Thyroid gland (tissue), 4 donors: ENCODE results near the gene HYAL3. TPM values are rescaled to one million over a fixed set of nuclear protein-coding genes. Genes with fewer than 3 reads are reported as not detected.

Source experiments
- DNase-seq, 2 donors: peaks; one replicate each; pipeline ENCODE4 v3.0.0-alpha.2; 2019
- H3K27ac ChIP-seq, 3 donors: fragments of 200-600 bp; sonication (generic); 1 replicate in 2 of 3; 2 replicates in 1 of 3; pipeline ENCODE4 v1.5.1; 2016 to 2019; ENCODE audit warnings: mild to moderate bottlenecking in 1 of 3, moderate library complexity in 1 of 3
- H3K27me3 ChIP-seq: fragments of 200-600 bp; sonication (generic); one replicate; pipeline ENCODE4 v1.5.1; 2019
- H3K36me3 ChIP-seq, 2 donors: fragments of 200-600 bp; sonication (generic); one replicate each; pipeline ENCODE4 v1.5.1; 2016 to 2019
- H3K4me1 ChIP-seq, 2 donors: fragments of 200-600 bp; sonication (generic); one replicate each; pipeline ENCODE4 v1.5.1; 2017 to 2019
- H3K4me3 ChIP-seq, 3 donors: fragments of 200-600 bp; sonication (generic); replicated peaks in 1 of 3; 1 replicate in 2 of 3; 2 replicates in 1 of 3; pipeline ENCODE4 v1.5.1; 2016; ENCODE audit warnings: mild to moderate bottlenecking in 1 of 3
- H3K9me3 ChIP-seq: fragments of 200-600 bp; sonication (generic); one replicate; pipeline ENCODE4 v1.5.1; 2017
- POLR2A ChIP-seq, 2 donors: fragments of 450-650 bp; IDR thresholded peaks; one replicate each; pipeline ENCODE4 v1.6.1; 2017; ENCODE audit warnings: antibody characterized with exemption in 2 of 2, mild to moderate bottlenecking in 2 of 2, moderate library complexity in 1 of 2
- WGBS, 2 donors: methylation state at CpG; one replicate each; pipeline ENCODE4 v1.1.5; 2017; 5-methylcytosine and 5-hydroxymethylcytosine counted together
- intact Hi-C: fragments of 100-400 bp; cut with DNase I; formaldehyde crosslinking; loops from one replicate; pipeline ENCODE4 v1.15.1; 2023
- total RNA-seq, 4 donors: library from RNA; depleted of rRNA; stranded (reverse); fragments of >200 nt; gene quantifications; one replicate each; pipeline ENCODE4 v1.2.3, GENCODE V29; 2016
- TF ChIP-seq, protein P1 (sequence below), 6 experiments: fragments of 200-600 bp in 3 of 6; fragments of 450-650 bp in 3 of 6; sonication (generic) in 3 of 6; IDR thresholded peaks; one replicate each; pipeline ENCODE4 v1.5.1; 2016 to 2019; ENCODE audit warnings: antibody characterized with exemption in 6 of 6, mild to moderate bottlenecking in 2 of 6, inconsistent platforms in 1 of 6, moderate library complexity in 1 of 6

The HYAL3 gene
- total RNA-seq, 4 donors from 2014 or later, result 2.7 to 6.7 (median 3.8) TPM

DNA sequence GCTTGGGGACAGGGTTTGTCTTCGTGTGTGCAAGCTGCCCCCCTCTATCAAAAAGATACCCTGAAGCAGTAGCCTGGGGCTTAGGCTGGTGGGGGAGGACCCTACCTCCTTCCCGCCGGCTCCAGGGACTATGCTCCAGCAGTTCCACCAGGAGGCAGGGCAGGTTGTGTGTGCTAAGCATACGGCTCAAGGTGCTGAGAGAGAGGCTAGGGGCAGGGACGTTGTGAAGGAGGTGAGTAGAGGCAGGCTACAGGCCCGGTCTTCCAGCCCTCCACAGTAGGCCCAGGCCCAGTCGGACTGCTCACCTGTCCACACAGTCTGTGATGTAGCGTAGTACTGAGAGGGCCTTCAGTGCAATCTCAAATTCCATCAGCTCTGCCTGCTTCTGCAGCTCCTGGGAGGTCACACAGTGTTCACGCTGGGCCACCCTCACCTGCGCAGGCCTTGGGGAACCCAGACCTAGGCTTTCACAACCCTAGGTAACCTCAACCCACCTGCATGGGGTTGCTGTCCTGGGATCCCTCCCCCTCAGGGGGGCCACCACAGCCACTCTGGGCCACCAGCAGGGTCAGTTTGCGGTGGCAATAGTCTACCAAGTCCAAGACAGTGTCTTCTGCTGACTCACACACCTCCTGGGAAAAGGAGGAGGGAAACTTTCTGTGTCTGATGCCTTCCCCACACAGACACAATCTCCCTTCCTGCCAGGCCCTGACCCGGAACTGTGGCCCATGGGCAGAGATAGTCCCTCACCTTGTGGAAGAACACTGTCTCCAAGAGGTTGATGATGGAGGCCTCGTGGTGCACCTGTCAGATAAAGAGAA lies 43.8 kb upstream of the HYAL3 start:
- 71 to 94% methylated on average over 9 of the region's 13 CpGs for WGBS, 2 donors
- Histone ChIP-seq H3K4me3 (no peak overlapping the region), H3K27me3 (no peaks in the 10 kb centered on the region), H3K4me1 (peaks cover 12 to 31% of the 10 kb centered on the region in 2 donors), H3K36me3 (no peaks in the 10 kb centered on the region), H3K27ac (no peak overlapping the region), H3K9me3 (no peaks in the 10 kb centered on the region)
- TF ChIP-seq POLR2A (IDR thresholded peaks at IDR 0.05), result no peak
- TF ChIP-seq, protein P1, sequence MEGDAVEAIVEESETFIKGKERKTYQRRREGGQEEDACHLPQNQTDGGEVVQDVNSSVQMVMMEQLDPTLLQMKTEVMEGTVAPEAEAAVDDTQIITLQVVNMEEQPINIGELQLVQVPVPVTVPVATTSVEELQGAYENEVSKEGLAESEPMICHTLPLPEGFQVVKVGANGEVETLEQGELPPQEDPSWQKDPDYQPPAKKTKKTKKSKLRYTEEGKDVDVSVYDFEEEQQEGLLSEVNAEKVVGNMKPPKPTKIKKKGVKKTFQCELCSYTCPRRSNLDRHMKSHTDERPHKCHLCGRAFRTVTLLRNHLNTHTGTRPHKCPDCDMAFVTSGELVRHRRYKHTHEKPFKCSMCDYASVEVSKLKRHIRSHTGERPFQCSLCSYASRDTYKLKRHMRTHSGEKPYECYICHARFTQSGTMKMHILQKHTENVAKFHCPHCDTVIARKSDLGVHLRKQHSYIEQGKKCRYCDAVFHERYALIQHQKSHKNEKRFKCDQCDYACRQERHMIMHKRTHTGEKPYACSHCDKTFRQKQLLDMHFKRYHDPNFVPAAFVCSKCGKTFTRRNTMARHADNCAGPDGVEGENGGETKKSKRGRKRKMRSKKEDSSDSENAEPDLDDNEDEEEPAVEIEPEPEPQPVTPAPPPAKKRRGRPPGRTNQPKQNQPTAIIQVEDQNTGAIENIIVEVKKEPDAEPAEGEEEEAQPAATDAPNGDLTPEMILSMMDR (IDR thresholded peaks at IDR 0.05), result no peak
- intact Hi-C loops, result no loop called here
- no peak for DNase-seq

DNA sequence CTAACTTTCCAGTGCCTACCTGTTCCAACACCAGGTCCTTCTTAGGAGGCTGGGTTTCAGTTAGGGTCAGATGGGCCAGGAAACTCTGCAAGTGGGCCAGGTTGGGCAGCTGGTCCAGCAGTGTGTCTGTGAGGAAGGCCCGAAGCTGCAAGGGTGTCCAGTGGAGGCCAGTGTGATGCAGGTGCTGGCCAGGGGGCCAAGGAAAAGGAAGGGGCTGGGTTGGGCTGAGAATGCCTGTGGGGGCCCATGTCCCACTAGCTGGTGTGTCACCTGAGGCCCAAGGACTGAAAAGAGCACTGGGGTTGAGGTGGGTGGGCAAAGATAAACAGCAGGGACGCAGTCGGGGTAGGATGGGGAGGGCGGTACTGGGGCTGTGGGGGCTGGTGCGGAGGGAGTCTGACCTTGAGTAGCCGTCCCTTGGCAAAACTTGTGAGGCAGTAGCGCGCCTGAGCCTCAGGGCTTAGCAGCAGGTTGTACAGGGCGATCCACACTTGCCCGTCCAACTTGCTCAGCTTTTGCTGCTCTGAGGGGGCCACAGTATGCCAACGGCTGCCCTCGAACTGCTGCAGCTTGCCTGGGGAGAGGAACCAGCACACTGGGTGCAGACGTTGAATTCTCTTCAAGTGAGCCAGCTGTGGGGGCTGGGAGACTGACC lies 42.9 kb upstream of the HYAL3 start:
- H3K36me3 ChIP-seq, result no peaks in the 10 kb centered on the region
- no peak overlapping the region for H3K27ac ChIP-seq
- WGBS, 2 donors, result 89 to 94% methylated on average over 13 of the region's 13 CpGs
- H3K4me3 ChIP-seq, result no peak overlapping the region
- DNase-seq, result no peak
- intact Hi-C loops, result no loop called here
- no peaks in the 10 kb centered on the region for H3K27me3 ChIP-seq
- TF ChIP-seq, protein P1 (IDR thresholded peaks at IDR 0.05), result no peak
- no peak for TF ChIP-seq POLR2A (IDR thresholded peaks at IDR 0.05)
- H3K4me1 ChIP-seq, result peaks cover 16 to 35% of the 10 kb centered on the region in 2 donors
- H3K9me3 ChIP-seq, result no peaks in the 10 kb centered on the region

DNA sequence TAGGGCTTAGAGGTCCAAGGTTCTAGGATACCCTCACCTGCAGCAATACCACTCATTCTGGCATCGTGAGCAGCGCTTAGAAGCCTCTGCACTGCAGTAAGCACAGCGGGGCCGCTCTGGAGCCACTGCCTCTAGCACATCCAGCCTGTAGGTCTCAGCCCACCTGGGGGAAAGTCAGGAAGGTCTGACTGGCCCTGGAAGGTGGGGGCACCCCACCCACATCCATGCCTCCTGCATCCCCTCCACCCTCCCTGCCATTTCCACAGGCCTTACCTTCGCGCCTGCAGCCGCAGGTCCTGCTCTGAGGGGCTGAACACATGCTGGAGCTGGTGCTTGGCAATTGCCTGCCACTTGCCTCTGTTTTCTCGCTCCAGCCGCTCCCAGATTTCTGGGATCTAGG lies 42.3 kb upstream of the HYAL3 start:
- no peaks in the 10 kb centered on the region for H3K27me3 ChIP-seq
- H3K4me1 ChIP-seq, result peaks cover 16 to 32% of the 10 kb centered on the region in 2 donors
- DNase-seq, result no peak
- H3K9me3 ChIP-seq, result no peaks in the 10 kb centered on the region
- TF ChIP-seq, protein P1 (IDR thresholded peaks at IDR 0.05), result no peak
- no peak for TF ChIP-seq POLR2A (IDR thresholded peaks at IDR 0.05)
- WGBS, 2 donors, result 94 to 96% methylated on average over 8 to 9 of the region's 9 CpGs
- intact Hi-C loops, result no loop called here
- peak overlapping the region in 1 of 3 donors; percentile 40 for H3K4me3 ChIP-seq
- H3K36me3 ChIP-seq, result no peaks in the 10 kb centered on the region
- no peak overlapping the region for H3K27ac ChIP-seq

DNA sequence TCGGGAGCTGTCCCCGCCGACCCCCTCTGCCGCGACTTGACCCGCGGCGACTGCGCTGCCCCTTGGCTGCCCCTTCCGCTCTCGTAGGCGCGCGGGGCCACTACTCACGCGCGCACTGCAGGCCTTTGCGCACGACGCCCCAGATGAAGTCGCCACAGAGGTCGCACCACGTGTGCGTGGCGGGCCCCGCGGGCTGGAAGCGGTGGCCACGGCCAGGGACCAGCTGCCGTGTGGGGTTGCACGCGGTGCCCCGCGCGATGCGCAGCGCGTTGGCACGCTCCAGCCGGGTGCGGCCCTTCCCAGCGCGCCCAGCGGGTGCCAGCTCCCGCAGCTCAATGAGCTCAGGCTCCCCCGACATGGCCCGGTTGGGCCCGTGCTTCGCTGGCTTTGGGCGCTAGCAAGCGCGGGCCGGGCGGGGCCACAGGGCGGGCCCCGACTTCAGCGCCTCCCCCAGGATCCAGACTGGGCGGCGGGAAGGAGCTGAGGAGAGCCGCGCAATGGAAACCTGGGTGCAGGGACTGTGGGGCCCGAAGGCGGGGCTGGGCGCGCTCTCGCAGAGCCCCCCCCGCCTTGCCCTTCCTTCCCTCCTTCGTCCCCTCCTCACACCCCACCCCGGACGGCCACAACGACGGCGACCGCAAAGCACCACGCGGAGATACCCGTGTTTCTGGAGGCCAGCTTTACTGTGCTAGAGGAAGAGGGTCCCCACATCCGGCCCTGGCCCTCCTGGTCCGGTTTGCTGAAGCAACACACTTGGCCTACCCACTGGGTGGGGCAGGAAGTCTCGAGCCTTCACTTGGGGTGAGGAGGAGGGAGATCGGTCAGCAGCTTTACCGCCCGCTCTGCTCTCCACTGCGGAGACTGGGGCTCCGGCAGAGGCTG lies 41.5 kb upstream of the HYAL3 start, which contains the start of gene RASSF1:
Gene RASSF1 (minus strand): TSS at position 389 of the 882 bp plus-strand sequence. CDS start 31 bp downstream, at position 358.
- Histone ChIP-seq H3K27me3 (no peaks in the 10 kb centered on the region), H3K27ac (peak within 1 kb of the TSS; percentile 5 to 76 (median 75)), H3K9me3 (no peaks in the 10 kb centered on the region), H3K36me3 (no peaks in the 10 kb centered on the region), H3K4me1 (peaks cover 22 to 34% of the 10 kb centered on the region in 2 donors), H3K4me3 (peak within 1 kb of the TSS in 1 of 3 donors; percentile 40)
- DNase-seq, result peak; percentile 33 to 41
- 29 to 30% methylated on average over 15 to 41 of the region's 85 CpGs for WGBS, 2 donors
- TF ChIP-seq POLR2A (IDR thresholded peaks at IDR 0.05), result peak in 1 of 2 donors; percentile 27
- TF ChIP-seq, protein P1 (IDR thresholded peaks at IDR 0.05), result no peak
- intact Hi-C loops, result no loop called here
